HCT116 (cell line): ENCODE measurements around the gene HGS. TPM values are rescaled to one million over a fixed set of nuclear protein-coding genes. Genes with fewer than 3 reads are reported as not detected.

Source experiments
- ATAC-seq: fragments of 200-7000 bp; cut with Tn5 transposase; 2 replicates; pipeline ENCODE4 v1.9.1; 2020; ENCODE audit warnings: mild to moderate bottlenecking, moderate library complexity
- BruUV-seq: library from RNA; stranded (reverse); fragments of 400-500 nt; replicated peaks from 2 replicates; lab custom pipeline; 2021; lab: Mats Ljungman, UMichigan
- CTCF ChIA-PET: fragments of 300-600 bp; sonication (Branson Sonifier 250); formaldehyde crosslinking; loops from one replicate; lab custom pipeline; 2021; ENCODE audit warnings: antibody characterized with exemption; lab: Charles Lee
- POLR2A ChIA-PET: fragments of 300-600, 350-600 bp; sonication (Branson Sonifier 250); formaldehyde crosslinking; loops from one replicate; lab custom pipeline; 2021; ENCODE audit warnings: antibody characterized with exemption; lab: Charles Lee
- RAD21 ChIA-PET, 2 experiments: fragments of 300-600 bp; sonication (Branson Sonifier 250); formaldehyde crosslinking; loops; one replicate each; lab custom pipeline; 2023; ENCODE audit warnings: low total read pairs in 2 of 2; ENCODE audit not compliant: uncharacterized antibody in 2 of 2, unreplicated experiment in 2 of 2, low non-redundant PET in 1 of 2; lab: Charles Lee
- DNase-seq: peaks from one replicate; pipeline ENCODE4 v3.0.0-alpha.2; 2010; ENCODE audit warnings: low read depth, low spot score
- H2AFZ ChIP-seq: fragments of 200-600 bp; shearing (Covaris generic), sonication (generic); 2 replicates; pipeline ENCODE4 v1.6.1; 2017; ENCODE audit warnings: low read depth, mixed run types, mixed read lengths, antibody characterized with exemption, low read length; ENCODE audit not compliant: poor library complexity, severe bottlenecking
- H3K27ac ChIP-seq: 2 replicates; pipeline ENCODE4 v1.5.1; 2012; ENCODE audit warnings: low read depth, low read length
- H3K27me3 ChIP-seq: fragments of 200-600 bp; sonication (generic); 2 replicates; pipeline ENCODE4 v1.6.1; 2016; ENCODE audit warnings: mixed run types, low read length, mixed read lengths; ENCODE audit not compliant: insufficient read depth
- H3K36me3 ChIP-seq, 2 experiments: fragments of 200-500 bp in 1 of 2; fragments of 200-600 bp in 1 of 2; sonication (Bioruptor generic) in 1 of 2; sonication (generic) in 1 of 2; 2 replicates each; pipeline versions ENCODE4 v1.5.1 to v1.6.1; 2014 to 2016; ENCODE audit warnings: low read length in 2 of 2, inconsistent platforms in 1 of 2, mixed read lengths in 1 of 2, mixed run types in 1 of 2; ENCODE audit not compliant: insufficient read depth in 2 of 2, control insufficient read depth in 1 of 2
- H3K4me1 ChIP-seq, 2 experiments: fragments of 200-600 bp in 1 of 2; sonication (generic) in 1 of 2; 2 replicates each; pipeline versions ENCODE4 v1.5.1 to v1.6.1; 2012 to 2017; ENCODE audit warnings: low read length in 2 of 2, inconsistent platforms in 1 of 2, mild to moderate bottlenecking in 1 of 2, mixed read lengths in 1 of 2, mixed run types in 1 of 2, moderate library complexity in 1 of 2; ENCODE audit not compliant: insufficient read depth in 2 of 2, control insufficient read depth in 1 of 2
- H3K4me2 ChIP-seq: fragments of 200-600 bp; sonication (generic); 2 replicates; pipeline ENCODE4 v1.6.1; 2017; ENCODE audit warnings: mixed run types, low read length, mixed read lengths
- H3K4me3 ChIP-seq, 2 experiments: fragments of 200-600 bp in 1 of 2; sonication (generic) in 1 of 2; replicated peaks in 1 of 2; 2 replicates each; pipeline ENCODE4 v1.5.1; 2011 to 2016; ENCODE audit warnings: low read length in 2 of 2, control low read depth in 1 of 2, low read depth in 1 of 2, mild to moderate bottlenecking in 1 of 2, mixed read lengths in 1 of 2, mixed run types in 1 of 2
- H3K79me2 ChIP-seq: fragments of 200-600 bp; sonication (generic); 2 replicates; pipeline ENCODE4 v1.6.1; 2017; ENCODE audit warnings: mild to moderate bottlenecking, mixed run types, low read length, moderate library complexity, mixed read lengths; ENCODE audit not compliant: insufficient read depth
- H3K9ac ChIP-seq: fragments of 200-600 bp; sonication (generic); 2 replicates; pipeline ENCODE4 v1.6.1; 2016; ENCODE audit warnings: low read length, mixed read lengths
- H3K9me2 ChIP-seq: fragments of 200-600 bp; sonication (generic), shearing (Covaris generic); 2 replicates; pipeline ENCODE4 v1.6.1; 2017; ENCODE audit warnings: mixed run types, mild to moderate bottlenecking, moderate library complexity; ENCODE audit not compliant: insufficient read depth
- H3K9me3 ChIP-seq, 2 experiments: fragments of 200-500 bp in 1 of 2; fragments of 200-600 bp in 1 of 2; sonication (Bioruptor generic) in 1 of 2; sonication (generic) in 1 of 2; 2 replicates each; pipeline ENCODE4 v1.6.1; 2014 to 2017; ENCODE audit warnings: low read length in 2 of 2, mixed read lengths in 2 of 2, inconsistent platforms in 1 of 2, low read depth in 1 of 2, mild to moderate bottlenecking in 1 of 2, mixed run types in 1 of 2, moderate library complexity in 1 of 2; ENCODE audit not compliant: control insufficient read depth in 1 of 2, insufficient read depth in 1 of 2
- H4K20me1 ChIP-seq: fragments of 200-600 bp; sonication (generic), shearing (Covaris generic); 2 replicates; pipeline ENCODE4 v1.6.1; 2017; ENCODE audit warnings: mixed run types, mild to moderate bottlenecking, moderate library complexity; ENCODE audit not compliant: insufficient read depth
- CEBPB ChIP-seq: IDR thresholded peaks from 2 replicates; pipeline ENCODE4 v1.6.1; 2012; ENCODE audit warnings: low read depth
- FOSL1 ChIP-seq: IDR thresholded peaks from 2 replicates; pipeline ENCODE4 v1.6.1; 2012; ENCODE audit warnings: low read depth
- TCF7L2 ChIP-seq: IDR thresholded peaks from 2 replicates; pipeline ENCODE4 v1.7.0; 2011; ENCODE audit warnings: borderline replicate concordance, inconsistent platforms; ENCODE audit not compliant: insufficient read depth, insufficient read length; ENCODE audit errors: extremely low read depth
- intact Hi-C: fragments of 100-400 bp; cut with micrococcal nuclease; formaldehyde crosslinking; loops from 2 replicates; pipeline ENCODE4 v1.10.0; 2022
- total RNA-seq: library from RNA; stranded (reverse); gene quantifications from one replicate; pipeline ENCODE4 v1.2.1, GENCODE V29; 2021; ENCODE audit not compliant: unreplicated experiment
- TF ChIP-seq, protein P1 (sequence below): IDR thresholded peaks from 2 replicates; pipeline ENCODE4 v1.6.1; 2011; ENCODE audit warnings: mild to moderate bottlenecking, low read length, moderate library complexity; ENCODE audit not compliant: insufficient replicate concordance; ENCODE audit errors: extremely low read depth
- TF ChIP-seq, protein P2 (sequence below): IDR thresholded peaks from 2 replicates; pipeline ENCODE4 v1.6.1; 2012

The HGS gene
- total RNA-seq, 1 experiment from 2014 or later = 231 TPM

DNA sequence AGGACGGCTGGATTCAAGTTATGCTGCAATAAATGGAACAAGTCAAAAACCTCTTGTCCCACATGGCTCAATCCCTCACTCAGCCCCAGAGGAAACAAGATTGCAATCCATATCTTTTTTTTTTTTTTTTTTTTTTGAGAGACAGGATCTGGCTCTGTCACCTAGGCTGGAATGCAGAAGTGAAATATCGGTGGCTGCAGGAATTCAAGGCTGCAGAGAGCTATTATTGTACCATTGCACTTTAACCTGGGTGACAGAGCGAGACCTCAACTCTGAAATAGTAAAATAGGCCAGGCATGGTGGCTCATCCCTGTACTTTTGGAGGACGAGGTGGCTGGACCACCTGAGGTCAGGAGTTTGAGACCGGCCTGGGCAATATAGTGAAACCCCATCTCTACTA, 24.8 kb upstream of the HGS start (continued):
- no peak for TF ChIP-seq FOSL1

DNA sequence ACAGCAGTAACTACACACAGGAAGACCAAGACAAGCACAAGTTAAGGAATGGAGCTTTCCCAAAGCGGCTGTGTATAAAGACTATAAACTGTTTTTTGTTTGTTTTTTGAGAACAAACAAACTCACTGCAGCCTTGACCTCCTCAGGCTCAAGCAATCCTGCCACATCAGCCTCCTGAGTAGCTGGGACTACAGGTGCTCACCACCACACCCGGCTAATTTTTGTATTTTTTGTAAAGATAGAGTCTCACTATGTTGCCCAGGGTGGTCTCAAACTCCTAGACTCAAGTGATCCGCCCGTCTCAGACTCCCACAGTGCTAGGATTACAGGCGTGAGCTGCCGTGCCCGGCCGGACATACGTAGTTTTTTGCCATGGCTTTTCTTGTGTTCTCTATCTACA, 23.4 kb upstream of the HGS start:
- no TSS peak for BruUV-seq
- no peak for TF ChIP-seq CEBPB
- TF ChIP-seq, protein P1, sequence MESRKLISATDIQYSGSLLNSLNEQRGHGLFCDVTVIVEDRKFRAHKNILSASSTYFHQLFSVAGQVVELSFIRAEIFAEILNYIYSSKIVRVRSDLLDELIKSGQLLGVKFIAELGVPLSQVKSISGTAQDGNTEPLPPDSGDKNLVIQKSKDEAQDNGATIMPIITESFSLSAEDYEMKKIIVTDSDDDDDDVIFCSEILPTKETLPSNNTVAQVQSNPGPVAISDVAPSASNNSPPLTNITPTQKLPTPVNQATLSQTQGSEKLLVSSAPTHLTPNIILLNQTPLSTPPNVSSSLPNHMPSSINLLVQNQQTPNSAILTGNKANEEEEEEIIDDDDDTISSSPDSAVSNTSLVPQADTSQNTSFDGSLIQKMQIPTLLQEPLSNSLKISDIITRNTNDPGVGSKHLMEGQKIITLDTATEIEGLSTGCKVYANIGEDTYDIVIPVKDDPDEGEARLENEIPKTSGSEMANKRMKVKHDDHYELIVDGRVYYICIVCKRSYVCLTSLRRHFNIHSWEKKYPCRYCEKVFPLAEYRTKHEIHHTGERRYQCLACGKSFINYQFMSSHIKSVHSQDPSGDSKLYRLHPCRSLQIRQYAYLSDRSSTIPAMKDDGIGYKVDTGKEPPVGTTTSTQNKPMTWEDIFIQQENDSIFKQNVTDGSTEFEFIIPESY = no peak
- no peak for TF ChIP-seq TCF7L2
- TF ChIP-seq, protein P2, sequence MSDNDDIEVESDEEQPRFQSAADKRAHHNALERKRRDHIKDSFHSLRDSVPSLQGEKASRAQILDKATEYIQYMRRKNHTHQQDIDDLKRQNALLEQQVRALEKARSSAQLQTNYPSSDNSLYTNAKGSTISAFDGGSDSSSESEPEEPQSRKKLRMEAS = no peak
- Histone ChIP-seq H3K79me2 (peaks cover 9% of the 10 kb centered on the region), H4K20me1 (no peaks in the 10 kb centered on the region), H3K9me3 (no peaks in the 10 kb centered on the region), H3K36me3 (peaks cover 0 to 10% of the 10 kb centered on the region in 2 experiments; a peak in 1 of 4 replicates), H3K9me2 (no peaks in the 10 kb centered on the region), H3K4me3 (no peak overlapping the region), H3K27ac (no peak overlapping the region), H3K4me2 (no peak overlapping the region), H3K9ac (no peak overlapping the region), H2AFZ (no peak overlapping the region), H3K27me3 (no peaks in the 10 kb centered on the region), H3K4me1 (peaks cover 28 to 30% of the 10 kb centered on the region in 2 experiments)
- POLR2A ChIA-PET = interaction anchor here (1.1 kb wide), 1 partner anchor 23 kb away, joined by 3 read pairs; the partner anchor contains the start of genes ARL16 and HGS
- RAD21 ChIA-PET = no interaction called here
- intact Hi-C loops = no loop called here
- no peak for ATAC-seq
- DNase-seq = no peak
- CTCF ChIA-PET = no interaction called here
